ENCODE measurements around the gene DIDO1.
A peak's percentile ranks its signal among the peaks of the same experiment; 100 is the strongest.
"Not testable (repeated sequence)": the region's sequence is repeated elsewhere in the genome, so short reads cannot be mapped to it uniquely, and the experiment has no call there.

DIDO1 gene

DNA sequence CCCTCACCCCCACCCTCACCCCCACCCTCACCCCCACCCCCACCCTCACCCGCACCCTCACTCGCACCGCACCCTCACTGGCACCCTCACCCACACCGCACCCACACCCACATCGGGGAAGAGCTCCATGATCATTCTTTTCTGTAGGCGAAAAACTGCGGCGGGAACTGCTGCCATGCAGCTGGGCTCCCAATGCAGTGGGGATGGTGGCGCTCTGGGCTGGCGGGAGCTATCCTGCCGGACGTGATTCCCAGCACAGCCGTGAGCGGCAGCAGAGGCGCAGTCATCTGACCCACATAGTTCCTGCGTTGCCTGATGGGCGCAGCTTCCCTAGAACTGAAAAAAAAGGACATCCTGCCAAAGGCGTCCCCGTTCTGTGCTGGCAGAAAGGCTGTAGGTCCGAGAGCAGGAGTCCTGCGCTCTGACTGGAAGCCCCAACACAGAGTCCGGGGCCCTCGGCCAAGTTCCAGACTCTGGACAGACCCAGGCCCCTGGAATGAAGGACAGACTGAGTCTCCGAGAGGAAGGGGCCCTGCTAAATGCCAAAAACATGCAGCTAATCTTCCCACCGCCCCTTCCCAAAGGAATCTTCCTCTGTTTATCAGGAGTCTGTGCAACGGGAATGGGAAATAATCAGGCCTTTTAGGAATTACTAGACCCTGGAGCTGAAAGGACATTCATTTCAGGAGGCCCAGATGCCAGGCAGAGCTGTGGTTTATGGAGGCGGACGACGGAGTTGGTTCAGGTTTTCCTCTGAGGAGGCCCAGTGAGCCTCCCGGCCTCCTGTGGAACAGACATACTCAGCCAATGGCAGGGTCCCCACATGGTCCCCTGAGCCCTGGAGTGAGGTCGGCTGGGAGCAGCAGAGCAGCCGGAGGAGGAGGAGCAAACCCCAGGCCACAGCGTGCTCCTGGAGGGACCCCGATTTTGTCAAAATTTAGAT, 50.6 kb downstream of the DIDO1 start:
- DNase-seq = peak; percentile 4 to 23

DNA sequence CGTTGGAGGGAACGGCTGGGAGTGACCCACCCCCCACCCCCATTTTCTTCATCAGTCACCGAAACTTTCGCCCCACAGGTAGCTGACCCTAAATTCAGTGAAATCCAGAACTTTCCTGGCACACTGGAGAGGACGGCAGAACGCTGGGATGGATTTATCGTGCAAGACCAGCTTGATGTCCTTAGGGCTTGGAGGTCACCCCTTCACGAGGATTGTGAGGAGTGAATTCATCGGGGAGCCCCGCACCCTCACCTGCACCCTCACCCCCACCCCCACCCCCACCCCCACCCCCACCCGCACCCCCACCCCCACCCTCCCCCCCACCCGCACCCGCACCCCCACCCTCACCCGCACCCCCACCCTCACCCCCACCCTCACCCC, 51.4 kb downstream of the DIDO1 start:
- DNase-seq = no peak

DNA sequence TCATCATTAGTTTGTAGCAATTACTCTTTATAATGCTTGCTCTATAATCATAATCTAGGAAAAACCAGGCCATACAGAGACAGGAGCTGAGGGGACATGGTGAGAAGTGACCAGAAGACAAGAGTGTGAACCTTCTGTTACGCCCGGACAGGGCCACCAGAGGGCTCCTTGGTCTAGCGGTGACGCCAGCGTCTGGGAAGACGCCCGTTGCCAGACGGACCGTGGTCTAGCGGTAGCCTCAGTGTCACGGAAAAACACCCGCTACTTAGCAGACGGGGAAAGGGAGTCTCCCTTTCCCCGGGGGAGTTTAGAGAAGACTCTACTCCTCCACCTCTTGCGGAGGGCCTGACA, 52.6 kb downstream of the DIDO1 start:
- peak; percentile 33 to 58 for DNase-seq

DNA sequence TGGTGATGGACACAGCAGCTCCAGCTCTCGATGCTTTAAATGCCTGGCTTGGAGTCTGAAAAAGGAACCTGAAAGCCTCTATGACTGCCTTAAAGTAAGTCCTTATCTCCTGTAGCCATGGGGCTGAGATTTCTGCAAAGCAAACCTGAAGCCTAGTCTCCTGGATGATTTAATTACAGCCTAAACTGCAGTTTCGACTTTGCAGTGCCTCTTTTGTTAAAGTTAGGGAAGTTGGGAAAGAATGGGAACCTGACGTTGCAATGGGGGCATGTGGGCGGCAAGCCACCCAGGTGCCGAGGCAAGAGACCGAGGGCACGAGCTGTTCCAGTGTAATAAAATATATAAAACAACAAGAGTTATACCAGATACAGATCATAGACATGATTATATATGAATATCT, 53.0 kb downstream of the DIDO1 start:
- DNase-seq = peak; percentile 11 to 34

DNA sequence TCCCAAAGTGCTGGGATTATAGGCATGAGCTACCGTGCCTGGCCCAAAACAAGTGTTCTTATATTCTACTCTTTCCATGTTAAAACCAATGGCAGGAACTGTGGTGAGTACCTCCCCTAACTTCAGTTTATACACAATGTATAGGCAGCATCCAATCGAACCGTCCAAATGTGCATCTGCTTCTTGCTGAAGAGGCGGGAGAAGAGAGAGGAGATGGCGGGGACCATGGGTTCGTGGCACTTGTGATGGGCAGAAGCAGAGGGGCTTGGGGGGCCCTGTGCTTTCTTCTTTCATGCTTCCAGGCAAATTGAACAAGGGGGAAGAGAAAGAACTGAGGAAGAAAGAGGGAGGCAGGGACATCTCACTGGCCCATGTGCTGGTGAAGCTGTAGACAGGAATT, 53.4 kb downstream of the DIDO1 start:
- no peak for DNase-seq

DNA sequence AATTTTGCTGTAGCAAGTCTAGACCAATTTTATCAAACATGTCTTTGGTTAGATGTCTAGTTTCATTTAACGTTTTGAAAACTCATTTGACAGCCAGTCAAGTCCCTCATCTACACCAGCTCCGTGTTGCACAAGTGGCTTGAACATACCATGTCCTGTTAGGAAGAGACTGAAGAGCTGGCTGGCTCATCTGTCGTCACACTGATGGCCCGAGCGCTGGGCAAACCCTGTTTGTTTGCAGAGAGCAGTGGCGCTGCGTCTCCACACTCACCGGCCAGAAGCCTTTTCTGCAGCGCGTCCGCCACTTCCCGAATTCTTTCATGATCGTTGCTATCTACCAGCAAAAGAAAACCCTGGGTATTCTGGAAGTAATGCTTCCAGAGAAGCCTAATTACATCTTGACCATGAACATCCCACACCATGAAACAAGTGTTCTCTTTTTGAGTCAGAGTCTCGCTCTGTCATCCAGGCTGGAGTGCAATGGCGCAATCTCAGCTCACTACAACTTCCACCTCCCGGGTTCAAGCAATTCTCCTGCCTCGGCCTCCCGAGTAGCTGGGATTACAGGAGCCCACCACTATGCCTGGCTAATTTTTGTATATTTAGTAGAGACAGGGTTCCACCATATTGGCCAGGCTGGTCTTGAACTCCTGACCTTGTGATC, 54.0 kb downstream of the DIDO1 start:
- peak; percentile 40 to 51 for DNase-seq

DNA sequence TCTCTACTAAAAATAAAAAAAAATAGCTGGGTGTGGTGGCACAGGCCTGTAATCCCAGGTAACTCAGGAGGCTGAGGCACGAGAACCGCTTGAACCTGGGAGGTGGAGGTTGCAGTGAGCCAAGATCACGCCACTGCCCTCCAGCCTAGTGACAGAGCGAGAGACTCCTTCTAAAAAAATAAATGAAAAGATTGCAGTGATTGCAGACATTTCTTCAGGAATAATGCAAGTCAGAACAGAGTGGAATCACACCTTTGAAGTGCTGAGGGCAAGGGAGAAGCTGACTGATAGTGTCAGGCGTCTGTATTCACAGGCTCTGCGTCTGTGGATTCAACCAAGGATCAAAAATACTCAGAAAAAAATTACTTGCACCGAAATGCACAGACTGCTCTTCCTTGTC, 62.1 kb downstream of the DIDO1 start:
- DNase-seq = no peak

DNA sequence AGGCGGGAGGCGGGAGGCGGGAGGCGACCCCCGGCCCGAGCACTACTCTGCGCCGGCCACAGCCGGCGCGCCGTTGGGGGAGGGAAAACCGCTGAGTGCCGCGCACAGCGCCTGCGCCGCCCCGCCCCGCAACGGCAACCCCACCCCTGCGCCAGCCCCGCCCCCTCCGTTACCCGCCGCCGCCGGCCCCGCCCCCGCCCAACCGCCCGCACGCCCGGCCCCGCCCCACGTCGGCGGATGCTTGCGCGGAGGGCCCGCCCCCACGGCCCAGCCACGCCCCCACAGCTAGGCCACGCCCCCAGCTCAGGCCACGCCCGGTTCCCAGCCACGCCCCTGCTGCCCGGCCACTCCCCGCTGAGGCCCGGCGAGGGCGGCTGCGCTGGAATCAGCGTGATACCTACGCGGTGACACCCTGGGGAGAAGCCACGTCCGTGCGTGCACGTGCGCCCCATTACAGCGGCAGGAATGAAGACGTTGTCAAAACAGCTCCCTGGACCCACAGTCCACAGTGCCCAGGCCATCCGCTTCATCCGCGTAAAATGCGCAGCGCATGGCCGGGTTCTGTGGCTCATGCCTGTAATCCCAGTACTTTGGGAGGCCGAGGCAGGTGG, 64.5 kb downstream of the DIDO1 start, which contains the start of gene TCFL5:
Gene TCFL5, minus strand, starts transcription at position 97 of the 611 bp plus-strand sequence. CDS start 152 bp downstream, outside the sequence.
- DNase-seq = peak; percentile 71 to 94

DNA sequence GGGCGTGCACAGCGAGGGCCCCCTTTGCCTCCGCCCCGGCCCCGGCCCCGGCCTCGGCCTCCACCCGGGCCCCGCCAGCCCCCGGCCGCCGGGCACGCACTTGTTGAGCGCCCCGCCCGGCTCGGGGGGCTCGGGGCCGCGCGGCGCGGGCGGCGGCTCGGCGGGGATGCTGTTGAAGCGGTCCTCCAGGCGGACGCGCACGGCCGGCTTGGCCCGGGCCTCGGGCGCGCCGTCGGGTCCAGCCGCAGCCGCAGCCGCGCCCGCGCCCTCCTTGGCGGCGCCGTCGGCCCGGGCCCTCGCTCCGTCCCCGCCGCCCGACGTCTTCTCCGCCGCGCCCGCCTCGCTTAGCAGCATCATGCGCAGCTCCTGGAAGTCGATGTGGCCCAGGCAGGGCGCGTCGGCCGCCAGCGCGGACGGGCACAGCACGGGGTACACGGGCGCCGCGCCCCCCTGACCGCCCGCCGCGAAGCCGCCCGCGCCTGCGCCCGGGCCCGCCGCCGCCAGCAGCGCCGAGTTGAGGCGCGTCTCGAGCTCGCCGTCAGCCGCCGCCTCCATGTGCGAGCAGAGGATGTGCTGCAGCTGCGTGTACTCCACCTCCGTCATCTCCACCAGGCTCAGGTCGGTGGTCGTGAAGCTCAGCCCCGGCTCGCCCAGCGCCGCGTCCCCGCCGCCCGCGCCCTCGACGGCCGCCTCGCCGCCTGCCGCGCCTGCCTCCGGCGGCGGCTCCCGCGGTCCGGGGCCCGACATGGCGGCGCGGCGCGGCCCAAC, 65.2 kb downstream of the DIDO1 start:
- DNase-seq = peak; percentile 2 to 4

DNA sequence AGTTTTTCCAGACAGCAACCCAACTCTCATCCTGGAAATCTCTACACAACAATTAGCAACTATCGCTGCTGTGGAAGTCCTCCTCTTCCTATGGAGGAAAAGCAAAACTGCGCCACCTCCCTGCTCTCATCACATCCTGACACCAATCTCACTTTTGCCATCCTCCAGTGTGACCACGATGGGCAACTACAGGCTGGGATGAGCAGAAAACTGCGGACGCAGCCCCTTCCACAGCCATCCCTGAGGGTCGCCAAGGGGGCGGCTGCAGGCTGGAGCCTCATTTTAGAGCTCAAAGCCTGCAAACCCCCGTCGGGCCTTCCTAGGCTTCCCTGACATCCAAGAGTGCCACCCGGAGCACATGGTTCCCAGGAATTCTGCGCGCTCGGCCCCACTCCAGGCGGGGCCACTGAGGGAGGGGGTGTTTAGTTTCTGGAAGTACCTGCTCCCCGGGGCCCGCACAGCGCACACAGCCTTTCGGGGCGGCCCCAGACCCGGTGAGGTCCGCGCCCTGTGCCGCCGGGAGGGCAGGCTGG, 65.8 kb downstream of the DIDO1 start:
- DNase-seq = no peak

DNA sequence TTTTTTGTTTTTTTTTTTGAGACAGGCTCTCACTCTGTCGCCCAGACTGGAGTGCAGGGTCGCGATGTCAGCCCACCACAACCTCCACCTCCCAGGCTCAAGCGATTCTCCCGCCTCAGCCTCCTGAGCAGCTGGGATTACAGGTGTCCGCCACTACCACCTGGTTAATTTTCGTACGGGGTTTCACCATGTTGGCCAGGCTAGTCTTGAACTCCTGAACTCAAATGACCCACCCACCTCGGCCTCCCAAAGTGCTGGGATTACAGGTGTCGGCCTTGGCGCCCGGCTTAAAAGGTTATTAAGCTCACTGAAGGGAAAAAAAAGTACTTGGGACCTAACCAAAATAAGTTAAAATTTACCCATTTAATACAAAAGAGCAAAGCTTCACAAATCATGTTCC, 66.6 kb downstream of the DIDO1 start:
- no peak for DNase-seq

DNA sequence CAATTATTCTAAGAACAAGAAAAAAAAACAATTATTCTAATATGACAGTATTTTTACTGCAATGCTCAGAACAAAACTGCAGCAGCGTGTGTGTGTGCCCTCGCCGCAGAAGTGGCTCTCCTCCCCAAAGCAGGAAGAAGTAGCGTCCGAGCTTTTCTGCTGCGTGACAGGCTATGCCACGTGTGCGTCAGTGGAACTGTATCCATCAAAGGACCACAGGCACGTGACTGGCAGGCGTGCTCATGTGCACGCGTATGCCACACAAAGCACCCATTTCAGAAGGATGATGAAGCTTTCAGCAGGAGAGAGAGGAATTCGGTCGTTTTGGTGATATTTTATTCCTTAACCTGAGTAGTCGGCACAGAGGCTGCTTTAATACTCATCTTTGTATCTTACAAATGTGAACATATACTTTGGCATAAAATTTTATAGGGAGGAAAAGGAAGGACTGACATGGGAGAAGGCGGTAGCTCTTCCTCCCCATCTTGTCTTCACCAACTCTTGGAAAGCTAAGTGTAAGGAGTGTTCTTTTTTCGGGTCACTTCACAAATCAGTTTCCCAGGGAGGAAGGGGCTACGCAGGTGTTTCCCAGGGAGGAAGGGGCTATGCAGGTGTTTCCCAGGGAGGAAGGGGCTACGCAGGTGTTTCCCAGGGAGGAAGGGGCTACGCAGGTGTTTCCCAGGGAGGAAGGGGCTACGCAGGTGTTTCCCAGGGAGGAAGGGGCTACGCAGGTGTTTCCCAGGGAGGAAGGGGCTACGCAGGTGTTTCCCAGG, 68.1 kb downstream of the DIDO1 start:
- no peak for DNase-seq

DNA sequence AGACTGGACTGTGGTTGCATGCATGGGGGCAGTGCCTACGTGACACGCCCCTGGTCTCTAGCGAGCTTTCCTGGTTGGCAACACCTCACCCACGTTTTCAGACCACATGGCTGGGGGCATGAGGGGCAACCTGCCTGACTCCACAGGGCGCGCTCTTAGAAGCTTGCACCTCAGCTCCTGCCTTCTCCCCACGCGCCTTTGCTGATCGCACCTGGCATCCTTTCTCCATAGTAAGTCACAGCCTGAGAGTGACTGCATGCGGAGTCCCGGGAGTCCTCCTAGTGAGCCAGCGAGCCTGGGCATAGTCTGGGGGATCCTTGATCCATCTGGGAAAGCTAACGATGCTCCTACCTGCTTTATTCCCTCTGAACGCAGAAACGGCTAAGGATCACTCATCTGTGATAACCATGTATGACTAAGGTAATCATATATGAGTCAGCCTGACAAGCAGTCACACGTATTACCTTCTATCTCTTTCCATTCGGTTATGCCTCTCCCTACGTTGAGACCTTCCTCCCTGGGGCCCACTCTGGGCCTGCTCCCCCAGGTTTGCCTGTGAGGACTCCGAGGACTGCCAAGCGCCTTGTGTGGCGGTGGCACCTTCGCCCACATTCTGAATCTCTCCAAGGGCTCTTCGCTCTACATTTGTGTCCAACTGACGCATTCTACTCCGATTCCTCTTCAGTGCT, 69.2 kb downstream of the DIDO1 start:
- no peak for DNase-seq

DNA sequence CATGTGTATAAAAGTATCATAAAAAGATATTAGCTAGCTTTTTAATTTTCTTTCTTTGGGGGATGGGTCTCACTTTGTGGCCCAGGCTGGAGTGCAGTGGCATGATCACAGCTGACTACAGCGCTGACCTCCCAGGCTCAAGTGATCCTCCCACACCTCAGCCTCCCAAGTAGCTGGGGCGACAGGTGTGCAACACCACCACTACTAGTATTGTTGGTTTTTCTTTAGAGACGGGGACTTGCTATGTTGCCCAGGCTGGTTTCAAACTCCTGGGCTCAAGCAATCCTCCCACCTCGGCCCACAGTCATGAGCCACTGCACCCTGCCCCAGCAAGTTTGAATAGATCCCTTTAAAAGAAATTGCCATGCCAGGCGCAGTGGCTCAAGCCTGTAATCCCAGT, 71.2 kb downstream of the DIDO1 start:
- DNase-seq = no peak

DNA sequence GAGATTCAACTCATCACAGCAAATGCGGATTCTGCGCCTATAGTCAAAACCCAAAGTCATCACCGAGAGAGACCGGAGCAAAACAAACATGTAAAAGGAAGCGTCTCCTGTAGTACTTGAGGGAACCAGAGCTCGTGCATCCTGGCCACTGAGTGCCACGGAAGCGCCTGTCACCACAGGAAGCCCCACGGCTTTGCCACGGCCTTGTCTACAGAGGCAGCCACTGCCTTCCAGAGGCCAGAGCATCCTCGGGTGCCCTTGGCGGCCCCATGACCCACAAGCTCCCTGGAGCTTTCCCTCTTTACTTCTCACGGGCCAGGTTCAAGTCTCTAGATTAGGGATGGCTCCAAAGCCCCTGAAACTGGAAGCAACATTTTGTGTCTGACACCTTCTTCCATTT, 72.2 kb downstream of the DIDO1 start:
- no peak for DNase-seq

DNA sequence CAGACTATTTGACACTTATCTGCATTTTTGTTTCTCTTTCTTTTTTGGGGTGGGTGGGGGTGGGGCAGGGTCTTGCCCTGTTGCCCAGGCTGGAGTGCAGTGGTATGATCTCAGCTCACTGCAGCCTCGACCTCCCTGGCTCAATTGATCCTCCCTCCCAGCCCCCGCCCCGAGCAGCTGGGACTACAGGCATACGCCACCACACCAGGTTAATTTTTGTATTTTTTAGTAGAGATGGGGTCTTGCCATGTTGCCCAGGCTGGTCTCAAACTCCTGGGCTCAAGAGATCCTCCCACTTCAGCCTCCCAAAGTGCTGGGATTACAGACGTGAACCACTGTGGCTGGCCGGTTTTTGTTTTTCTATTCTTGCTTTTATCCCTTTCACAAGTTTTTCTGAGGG, 73.0 kb downstream of the DIDO1 start:
- not testable (repeated sequence) for DNase-seq

DNA sequence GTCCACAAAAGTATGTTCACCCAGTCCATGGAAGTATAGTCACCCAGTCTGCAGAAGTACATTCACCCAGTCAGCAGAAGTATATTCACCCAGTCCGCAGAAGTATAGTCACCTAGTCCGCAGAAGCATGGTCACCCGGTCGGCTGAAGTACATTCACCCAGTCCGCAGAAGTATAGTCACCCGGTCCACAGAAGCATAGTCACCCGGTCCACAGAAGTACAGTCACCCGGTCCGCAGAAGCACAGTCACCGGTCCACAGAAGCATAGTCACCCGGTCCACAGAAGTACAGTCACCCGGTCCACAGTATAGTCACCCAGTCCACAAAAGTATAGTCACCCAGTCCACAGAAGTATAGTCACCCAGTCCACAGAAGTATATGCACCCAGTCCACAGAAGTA, 73.5 kb downstream of the DIDO1 start:
- no peak for DNase-seq

DNA sequence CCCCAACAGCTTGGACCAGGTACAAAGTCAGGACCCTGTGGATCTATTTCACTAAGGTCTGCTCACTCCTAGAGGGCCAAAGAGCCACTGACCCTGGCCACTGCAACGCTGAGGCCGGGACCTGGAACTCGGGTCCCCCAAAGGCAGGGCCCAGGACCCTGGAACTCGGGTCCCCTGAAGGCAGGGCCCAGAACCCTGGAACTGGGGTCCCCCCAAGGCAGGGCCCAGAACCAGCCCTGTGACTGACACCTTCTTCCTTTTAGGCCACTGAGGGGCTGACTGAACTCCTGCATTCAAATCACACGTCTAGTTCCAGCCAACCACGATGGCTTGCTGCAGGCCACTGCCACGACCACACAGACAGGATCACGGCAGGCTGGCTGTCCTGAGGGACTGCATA, 74.1 kb downstream of the DIDO1 start:
- no peak for DNase-seq

DNA sequence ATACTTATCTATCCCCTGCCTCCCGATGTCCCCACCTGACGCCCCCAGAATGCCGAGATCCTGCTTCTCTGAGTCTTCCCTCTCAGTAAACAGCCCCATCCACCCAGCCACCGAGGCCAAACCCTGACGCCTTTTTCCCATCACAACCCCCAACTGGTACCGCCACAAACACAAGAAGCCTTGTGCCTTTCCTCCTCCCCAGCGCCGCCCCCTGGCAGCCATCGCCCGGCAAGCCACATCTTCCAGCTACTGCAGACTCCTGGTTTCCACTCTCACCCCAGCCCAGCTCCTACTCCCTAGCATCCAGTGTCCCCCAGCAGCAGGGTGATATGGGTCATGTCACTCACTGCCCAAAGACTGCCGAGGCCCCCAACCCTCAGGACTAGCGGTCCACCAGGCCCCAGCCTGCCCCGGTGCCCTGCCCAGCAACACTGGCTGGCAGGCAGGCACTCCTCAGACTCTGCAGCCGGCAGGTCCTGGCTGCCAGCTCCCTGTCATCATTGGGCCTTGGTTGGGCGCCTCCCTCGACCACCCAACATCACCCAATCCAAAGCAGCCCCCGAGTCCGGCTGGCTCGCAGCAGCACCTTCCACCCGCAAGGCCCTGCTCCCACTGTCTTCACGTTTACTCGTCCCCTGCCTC, 75.9 kb downstream of the DIDO1 start:
- no peak for DNase-seq

DNA sequence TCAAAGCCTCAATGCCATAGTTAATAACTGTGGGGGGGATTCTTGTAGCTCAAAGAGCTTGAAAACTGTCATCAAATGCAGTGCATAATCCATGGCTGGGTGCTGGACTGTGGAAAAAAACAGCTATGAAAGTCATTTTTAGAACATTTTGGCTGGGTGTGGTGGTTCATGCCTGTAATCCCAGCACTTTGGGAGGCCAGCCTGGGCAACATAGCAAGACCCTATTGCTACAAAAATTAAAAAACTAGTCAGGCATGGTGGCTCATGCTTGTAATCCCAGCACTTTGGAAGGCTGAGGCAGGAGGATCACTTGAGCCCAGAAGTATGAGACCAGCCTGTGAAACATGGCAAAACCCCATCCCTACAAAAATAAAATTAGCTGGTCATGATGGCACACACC, 76.9 kb downstream of the DIDO1 start:
- DNase-seq = no peak

DNA sequence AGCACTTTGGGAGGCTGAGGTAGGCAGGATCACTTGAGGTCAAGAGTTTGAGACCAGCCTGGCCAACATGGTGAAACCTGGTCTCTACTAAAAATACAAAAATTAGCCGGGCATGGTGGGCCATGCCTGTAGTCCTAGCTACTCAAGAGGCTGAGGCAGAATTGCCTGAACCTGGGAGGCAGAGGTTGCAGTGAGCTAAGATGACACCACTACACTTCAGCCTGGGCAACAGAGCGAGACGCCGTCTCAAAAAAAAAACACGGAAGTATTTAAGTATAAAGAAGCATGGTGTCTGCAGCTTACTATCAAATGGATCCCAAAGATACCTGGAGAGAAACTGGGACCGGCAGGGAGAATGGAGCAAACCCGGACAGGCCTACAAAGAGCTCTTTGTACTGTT, 77.4 kb downstream of the DIDO1 start:
- not testable (repeated sequence) for DNase-seq

Data from inflammatory macrophage treated with lipopolysaccharide for 1 hour (primary cell).